ENCODE results near the gene SUZ12. TPM values are rescaled to one million over a fixed set of nuclear protein-coding genes. Genes with fewer than 3 reads are reported as not detected.
"Not testable (repeated sequence)": the region's sequence is repeated elsewhere in the genome, so short reads cannot be mapped to it uniquely, and the experiment has no call there.

Gene SUZ12
- total RNA-seq, 1 experiment from 2014 or later: 38.5 TPM

- Histone ChIP-seq H3K56ac (ENCODE audit: insufficient read length, low read depth, low read length) (no peak overlapping the region), H2BK12ac (ENCODE audit: insufficient read length, low read depth, low read length) (no peak overlapping the region), H3K27ac (ENCODE audit: insufficient read length, low read depth, low read length) (no peak overlapping the region), H3K9ac (ENCODE audit: extremely low read depth, insufficient read length, low read length) (no peak overlapping the region), H3K4ac (ENCODE audit: low read depth, low read length) (no peak overlapping the region), H4K91ac (ENCODE audit: insufficient read length, low read depth, low read length) (no peak overlapping the region), H3K79me1 (ENCODE audit: insufficient read depth, low read depth, low read length, poor library complexity, severe bottlenecking) (no peaks in the 10 kb centered on the region), H3K27me3 (ENCODE audit: insufficient read depth, low read length) (no peaks in the 10 kb centered on the region), H4K5ac (ENCODE audit: insufficient read length, low read depth, low read length) (no peak overlapping the region), H2BK120ac (ENCODE audit: low read depth, low read length, poor library complexity, severe bottlenecking) (no peak overlapping the region), H2AK5ac (ENCODE audit: insufficient read length, low read length) (no peak overlapping the region), H4K8ac (replicated peaks; ENCODE audit: insufficient read length, low read depth, low read length) (no peak overlapping the region), H4K20me1 (ENCODE audit: control insufficient read depth, insufficient read depth, insufficient read length) (no peaks in the 10 kb centered on the region), H3K4me1 (ENCODE audit: insufficient read depth, low read length) (no peaks in the 10 kb centered on the region), H2AFZ (ENCODE audit: low read length) (no peak overlapping the region), H2BK5ac (ENCODE audit: insufficient read length, low read length) (no peak overlapping the region), H2BK15ac (ENCODE audit: low read depth, low read length) (no peak overlapping the region), H3K79me2 (ENCODE audit: insufficient read depth, low read length) (no peaks in the 10 kb centered on the region), H3K4me2 (ENCODE audit: insufficient read depth, insufficient read length, low read length) (no peak overlapping the region), H3K18ac (ENCODE audit: insufficient read length, low read depth, low read length) (no peak overlapping the region), H3T11ph (ENCODE audit: low read length) (no peak overlapping the region), H3K23me2 (ENCODE audit: insufficient read length, low read depth, low read length, poor library complexity, severe bottlenecking) (no peaks in the 10 kb centered on the region), H3K9me3 (ENCODE audit: control insufficient read depth, low read depth, low read length) (no peaks in the 10 kb centered on the region), H2BK20ac (ENCODE audit: low read depth, low read length, poor library complexity, severe bottlenecking) (no peak overlapping the region), H3K14ac (ENCODE audit: insufficient read depth, low read length) (no peak overlapping the region), H3K23ac (ENCODE audit: insufficient read length, low read depth, low read length) (no peak overlapping the region)
- Mint-ChIP-seq H3K27ac (peak overlapping the region in 1 of 3 experiments; percentile 55; a peak in 1 of 7 replicates), H3K4me1 (no peaks in the 10 kb centered on the region), H3K9me3 (no peaks in the 10 kb centered on the region), H3K27me3 (ENCODE audit: low read depth) (no peaks in the 10 kb centered on the region), H3K36me3 (ENCODE audit: insufficient read depth in 1 of 3, low read depth in 3 of 3) (peaks cover 17 to 70% (median 40%) of the 10 kb centered on the region in 3 experiments; a peak in 6 of 7 replicates), H3K4me3 (no peak overlapping the region)
- WGBS (ENCODE audit: extremely low coverage, insufficient read length, low lambda C conversion rate): no CpG with 5 or more reads among the region's 3 CpGs
- no peak for DNase-seq
- TF ChIP-seq CTCF (conservative IDR thresholded peaks at IDR 0.05): no peak
These were observed 30.8 kb downstream of the SUZ12 start for GRCh38 chr17:31967648-31968047.

GRCh38 chr17:31970416-31970815 is 33.6 kb downstream of the SUZ12 start:
- H3K56ac ChIP-seq (ENCODE audit: insufficient read length, low read depth, low read length); H4K20me1 ChIP-seq (ENCODE audit: control insufficient read depth, insufficient read depth, insufficient read length); H3K14ac ChIP-seq (ENCODE audit: insufficient read depth, low read length); H4K91ac ChIP-seq (ENCODE audit: insufficient read length, low read depth, low read length); H4K8ac ChIP-seq (replicated peaks; ENCODE audit: insufficient read length, low read depth, low read length); H3K27me3 ChIP-seq (ENCODE audit: insufficient read depth, low read length); H2AK5ac ChIP-seq (ENCODE audit: insufficient read length, low read length); H3K18ac ChIP-seq (ENCODE audit: insufficient read length, low read depth, low read length); H3K4me3 Mint-ChIP-seq; H3K23ac ChIP-seq (ENCODE audit: insufficient read length, low read depth, low read length); H3K9ac ChIP-seq (ENCODE audit: extremely low read depth, insufficient read length, low read length); H3K27ac Mint-ChIP-seq; H3K4me1 Mint-ChIP-seq; H3K79me1 ChIP-seq (ENCODE audit: insufficient read depth, low read depth, low read length, poor library complexity, severe bottlenecking); H3K23me2 ChIP-seq (ENCODE audit: insufficient read length, low read depth, low read length, poor library complexity, severe bottlenecking); H4K5ac ChIP-seq (ENCODE audit: insufficient read length, low read depth, low read length); H3K4me1 ChIP-seq (ENCODE audit: insufficient read depth, low read length); H2BK5ac ChIP-seq (ENCODE audit: insufficient read length, low read length); H3T11ph ChIP-seq (ENCODE audit: low read length); H3K27ac ChIP-seq (ENCODE audit: insufficient read length, low read depth, low read length); H3K27me3 Mint-ChIP-seq (ENCODE audit: low read depth); H2BK120ac ChIP-seq (ENCODE audit: low read depth, low read length, poor library complexity, severe bottlenecking); DNase-seq; H2BK15ac ChIP-seq (ENCODE audit: low read depth, low read length); H3K9me3 ChIP-seq (ENCODE audit: control insufficient read depth, low read depth, low read length); H2BK12ac ChIP-seq (ENCODE audit: insufficient read length, low read depth, low read length); H2BK20ac ChIP-seq (ENCODE audit: low read depth, low read length, poor library complexity, severe bottlenecking); H3K4ac ChIP-seq (ENCODE audit: low read depth, low read length); H3K4me2 ChIP-seq (ENCODE audit: insufficient read depth, insufficient read length, low read length); H3K79me2 ChIP-seq (ENCODE audit: insufficient read depth, low read length); H3K9me3 Mint-ChIP-seq; H2AFZ ChIP-seq (ENCODE audit: low read length): not testable (repeated sequence)
- WGBS (ENCODE audit: extremely low coverage, insufficient read length, low lambda C conversion rate): no CpG with 5 or more reads among the region's 5 CpGs
- H3K36me3 Mint-ChIP-seq (ENCODE audit: insufficient read depth in 1 of 3, low read depth in 3 of 3): peaks cover 12 to 61% (median 36%) of the 10 kb centered on the region in 3 experiments; a peak in 6 of 7 replicates
